Kidney (tissue), 14 donors: ENCODE data around the gene ITPR2. TPM values are rescaled to one million over a fixed set of nuclear protein-coding genes. Genes with fewer than 3 reads are reported as not detected.

Source experiments
- DNase-seq, 5 donors: peaks; one replicate each; pipeline ENCODE4 v3.0.0-alpha.2; 2013 to 2020
- FAIRE-seq: peaks from 2 replicates; lab custom pipeline; 2012; peaks lifted over from hg19 to GRCh38; lab: Jason Lieb, UNC
- H3K27ac ChIP-seq, 2 donors: one replicate each; pipeline ENCODE4 v1.7.0; 2013; ENCODE audit warnings: low read depth in 2 of 2, low read length in 2 of 2, inconsistent platforms in 1 of 2
- H3K27me3 ChIP-seq: one replicate; pipeline ENCODE4 v1.7.1; 2013; ENCODE audit warnings: low read length, inconsistent platforms; ENCODE audit not compliant: control insufficient read depth, insufficient read depth
- H3K36me3 ChIP-seq, 3 donors: one replicate each; pipeline versions ENCODE4 v1.7.0 to v1.7.1; 2013; ENCODE audit warnings: low read length in 3 of 3, control low read depth in 1 of 3, inconsistent platforms in 1 of 3; ENCODE audit not compliant: insufficient read depth in 3 of 3, control insufficient read depth in 2 of 3
- H3K4me1 ChIP-seq, 3 donors: one replicate each; pipeline versions ENCODE4 v1.7.0 to v1.7.1; 2013; ENCODE audit warnings: low read length in 3 of 3, inconsistent platforms in 1 of 3, low read depth in 1 of 3; ENCODE audit not compliant: control insufficient read depth in 2 of 3, insufficient read depth in 2 of 3
- H3K4me3 ChIP-seq, 3 donors: one replicate each; pipeline versions ENCODE4 v1.7.0 to v1.8.1; 2013; ENCODE audit warnings: low read length in 3 of 3, control low read depth in 1 of 3, inconsistent platforms in 1 of 3
- H3K9ac ChIP-seq, 3 donors: one replicate each; pipeline versions ENCODE4 v1.7.0 to v1.7.1; 2013; ENCODE audit warnings: low read length in 3 of 3, control low read depth in 1 of 3, inconsistent platforms in 1 of 3
- H3K9me3 ChIP-seq, 3 donors: one replicate each; pipeline versions ENCODE4 v1.7.0 to v1.7.1; 2013; ENCODE audit warnings: low read length in 3 of 3, control low read depth in 1 of 3, inconsistent platforms in 1 of 3; ENCODE audit not compliant: control insufficient read depth in 2 of 3, insufficient read depth in 1 of 3
- CTCF ChIP-seq: IDR thresholded peaks from 3 replicates; pipeline ENCODE4 v1.5.1; 2012; ENCODE audit warnings: mild to moderate bottlenecking, moderate library complexity, borderline replicate concordance; ENCODE audit not compliant: insufficient read depth; ENCODE audit errors: extremely low read depth
- intact Hi-C: fragments of 100-400 bp; cut with DNase I; formaldehyde crosslinking; loops from one replicate; pipeline ENCODE4 v1.11.1; 2022
- polyA plus RNA-seq: library from polyadenylated mRNA; stranded (reverse); fragments of 350-450 nt; fragmentation: Illumina TruSeq; extraction: RNeasy Lipid Tissue Mini Kit (QIAGEN cat#74804); gene quantifications from one replicate; pipeline ENCODE4 v1.2.3, GENCODE V29; 2014; ENCODE audit warnings: low read depth, low replicate concordance; ENCODE audit not compliant: insufficient read depth
- total RNA-seq: library from RNA; stranded (reverse); fragmentation: NEBNext Ultra II Directional; extraction: Animal tissue kit (Norgen Biotek cat#: 25700); gene quantifications from one replicate; pipeline ENCODE4 v1.2.1, GENCODE V29; 2021
- donor health status: control.
- donor health status: control.
- donor health status: control.
- donor health status: control.
- donor health status: control.
- donor health status: DM: yes; HTN: yes; CAD: no.
- donor health status: Normal renal cell carcinoma (clear cell type).

The ITPR2 gene
- total and polyA plus RNA-seq, 2 donors from 2014 or later, result 5.7 to 56.9 TPM

- no peaks in the 10 kb centered on the region for H3K9me3 ChIP-seq
- H3K4me1 ChIP-seq, result peaks cover 0 to 6% (median 0%) of the 10 kb centered on the region in 3 donors
- DNase-seq, result no peak
- no peak overlapping the region for H3K9ac ChIP-seq
- no peak overlapping the region for H3K27ac ChIP-seq
- H3K36me3 ChIP-seq, result no peaks in the 10 kb centered on the region
- no peak for FAIRE-seq
- H3K4me3 ChIP-seq, result no peak overlapping the region
- intact Hi-C loops, result no loop called here
- no peaks in the 10 kb centered on the region for H3K27me3 ChIP-seq
- no peak for TF ChIP-seq CTCF
Measured at GRCh38 chr12:26809611-26810285, 23.2 kb downstream of the ITPR2 start.

GRCh38 chr12:26808766-26809476, 24.1 kb downstream of the ITPR2 start:
- intact Hi-C loops, result no loop called here
- no peak for TF ChIP-seq CTCF
- H3K27ac ChIP-seq, result no peak overlapping the region
- peaks cover 0 to 10% (median 0%) of the 10 kb centered on the region in 3 donors for H3K4me1 ChIP-seq
- no peaks in the 10 kb centered on the region for H3K9me3 ChIP-seq
- FAIRE-seq, result no peak
- no peaks in the 10 kb centered on the region for H3K36me3 ChIP-seq
- H3K9ac ChIP-seq, result no peak overlapping the region
- DNase-seq, result no peak
- no peaks in the 10 kb centered on the region for H3K27me3 ChIP-seq
- no peak overlapping the region for H3K4me3 ChIP-seq

- FAIRE-seq (no peak), DNase-seq (no peak)
- Histone ChIP-seq H3K4me1 (peaks cover 0 to 14% (median 0%) of the 10 kb centered on the region in 3 donors), H3K27me3 (no peaks in the 10 kb centered on the region), H3K4me3 (no peak overlapping the region), H3K27ac (no peak overlapping the region), H3K9ac (no peak overlapping the region), H3K9me3 (no peaks in the 10 kb centered on the region), H3K36me3 (no peaks in the 10 kb centered on the region)
- TF ChIP-seq CTCF, result no peak
- intact Hi-C loops, result no loop called here
Measured at GRCh38 chr12:26807292-26807691, 25.7 kb downstream of the ITPR2 start.
